ENCODE results near the gene MIEF1. TPM values are rescaled to one million over a fixed set of nuclear protein-coding genes. Genes with fewer than 3 reads are reported as not detected.

The MIEF1 gene
- total and polyA plus RNA-seq, 8 donors = 16.1 to 28.5 (median 25.4) TPM

- H3K4me1 ChIP-seq = peaks cover 0 to 10% of the 10 kb centered on the region in 2 donors
- H3K4me3 ChIP-seq = no peak overlapping the region
- H3K9me3 ChIP-seq = no peaks in the 10 kb centered on the region
- no peak for ATAC-seq
- peak in 1 of 4 donors; percentile 57 for DNase-seq
- intact Hi-C loops (cut with DNase I) = no loop called here
- no peak overlapping the region for H3K27ac ChIP-seq
- TF ChIP-seq CTCF (IDR thresholded peaks at IDR 0.05) = no peak
- no peaks in the 10 kb centered on the region for H3K27me3 ChIP-seq
- H3K36me3 ChIP-seq = peaks cover 0 to 99% of the 10 kb centered on the region in 2 donors
Observed at GRCh38 chr22:39512026-39512425, 9.9 kb downstream of the MIEF1 start.

- no peak overlapping the region for H3K27ac ChIP-seq
- H3K27me3 ChIP-seq = no peaks in the 10 kb centered on the region
- no peak overlapping the region for H3K4me3 ChIP-seq
- H3K36me3 ChIP-seq = peaks cover 0 to 81% of the 10 kb centered on the region in 2 donors
- DNase-seq (peak in 1 of 4 donors; percentile 61), ATAC-seq (no peak)
- no peak for TF ChIP-seq CTCF (IDR thresholded peaks at IDR 0.05)
- intact Hi-C loops (cut with DNase I) = no loop called here
- H3K9me3 ChIP-seq = no peaks in the 10 kb centered on the region
- peaks cover 3 to 21% of the 10 kb centered on the region in 2 donors for H3K4me1 ChIP-seq
Observed at GRCh38 chr22:39513791-39514190, 11.7 kb downstream of the MIEF1 start.

- intact Hi-C loops (cut with DNase I) = no loop called here
- no peak overlapping the region for H3K27ac ChIP-seq
- H3K27me3 ChIP-seq = no peaks in the 10 kb centered on the region
- peaks cover 0 to 75% of the 10 kb centered on the region in 2 donors for H3K36me3 ChIP-seq
- no peak overlapping the region for H3K4me3 ChIP-seq
- peak; percentile 53 to 58 for TF ChIP-seq CTCF (IDR thresholded peaks at IDR 0.05)
- no peaks in the 10 kb centered on the region for H3K9me3 ChIP-seq
- ATAC-seq (peak; percentile 53), DNase-seq (peak in 1 of 4 donors; percentile 54)
- H3K4me1 ChIP-seq = peaks cover 8 to 28% of the 10 kb centered on the region in 2 donors
Observed at GRCh38 chr22:39514373-39514973, 12.4 kb downstream of the MIEF1 start.

- TF ChIP-seq CTCF (IDR thresholded peaks at IDR 0.05) = no peak
- no peak for ATAC-seq
- Histone ChIP-seq H3K9me3 (no peaks in the 10 kb centered on the region), H3K27ac (no peak overlapping the region), H3K36me3 (peaks cover 0 to 65% of the 10 kb centered on the region in 2 donors), H3K4me3 (no peak overlapping the region), H3K27me3 (no peaks in the 10 kb centered on the region), H3K4me1 (peaks cover 8 to 28% of the 10 kb centered on the region in 2 donors)
- intact Hi-C loops (cut with DNase I) = no loop called here
- peak in 1 of 4 donors; percentile 17 for DNase-seq
Observed at GRCh38 chr22:39515266-39516050, 13.4 kb downstream of the MIEF1 start.

- Histone ChIP-seq H3K27me3 (no peaks in the 10 kb centered on the region), H3K36me3 (peaks cover 0 to 60% of the 10 kb centered on the region in 2 donors), H3K9me3 (no peaks in the 10 kb centered on the region), H3K4me3 (no peak overlapping the region), H3K4me1 (peaks cover 13 to 41% of the 10 kb centered on the region in 2 donors), H3K27ac (no peak overlapping the region)
- no peak for DNase-seq
- intact Hi-C loops (cut with DNase I) = no loop called here
- TF ChIP-seq CTCF (IDR thresholded peaks at IDR 0.05) = no peak
- no peak for ATAC-seq
Observed at GRCh38 chr22:39517470-39517869, 15.4 kb downstream of the MIEF1 start.
